Adrenal gland (tissue), 12 donors: ENCODE data around the gene RNF151. TPM values are rescaled to one million over a fixed set of nuclear protein-coding genes. Genes with fewer than 3 reads are reported as not detected.
A peak's percentile ranks its signal among the peaks of the same experiment; 100 is the strongest.

Experiments used
- DNase-seq, 7 donors: peaks; one replicate each; pipeline ENCODE4 v3.0.0-alpha.2; 2019 to 2020
- H3K27ac ChIP-seq, 5 donors: fragments of 200-600 bp; sonication (generic) in 4 of 5; 1 replicate in 3 of 5; 2 replicates in 2 of 5; pipeline versions ENCODE4 v1.5.1 to v1.8.0; 2016 to 2020; ENCODE audit warnings: mild to moderate bottlenecking in 1 of 5
- H3K27me3 ChIP-seq: fragments of 200-600 bp; 2 replicates; pipeline ENCODE4 v1.8.0; 2021
- H3K36me3 ChIP-seq, 2 donors: fragments of 200-600 bp; replicated peaks in 1 of 2; 1 replicate in 1 of 2; 2 replicates in 1 of 2; pipeline versions ENCODE4 v1.5.1 to v1.8.0; 2018 to 2022
- H3K4me1 ChIP-seq, 2 donors: fragments of 200-600 bp; replicated peaks in 1 of 2; 1 replicate in 1 of 2; 2 replicates in 1 of 2; pipeline versions ENCODE4 v1.5.1 to v1.8.0; 2018 to 2021
- H3K4me3 ChIP-seq, 4 donors: fragments of 200-600 bp; sonication (generic) in 3 of 4; one replicate each; pipeline ENCODE4 v1.5.1; 2016 to 2018
- H3K9me3 ChIP-seq, 3 donors: fragments of 200-600 bp; sonication (generic) in 1 of 3; replicated peaks in 1 of 3; 1 replicate in 2 of 3; 2 replicates in 1 of 3; pipeline versions ENCODE4 v1.5.1 to v1.8.0; 2016 to 2021
- CTCF ChIP-seq, 6 experiments: fragments of 450-650 bp in 4 of 6; fragments of 200-600 bp in 2 of 6; sonication (generic) in 1 of 6; IDR thresholded peaks; 1 replicate in 5 of 6; 2 replicates in 1 of 6; pipeline versions ENCODE4 v1.5.1 to v1.8.0; 2016 to 2021; ENCODE audit warnings: antibody characterized with exemption in 6 of 6, mild to moderate bottlenecking in 2 of 6, moderate library complexity in 1 of 6
- POLR2A ChIP-seq, 2 donors: fragments of 450-650 bp; IDR thresholded peaks; one replicate each; pipeline ENCODE4 v1.6.1; 2017; ENCODE audit warnings: antibody characterized with exemption in 2 of 2, mild to moderate bottlenecking in 2 of 2, moderate library complexity in 1 of 2
- WGBS, 4 donors: extraction: QIAGEN DNeasy Blood & Tissue Kit in 2 of 4; methylation state at CpG; one replicate each; pipeline versions ENCODE4 v1.1.5 to v1.1.7; 2013 to 2017; 5-methylcytosine and 5-hydroxymethylcytosine counted together
- intact Hi-C, 2 donors: fragments of 100-400 bp; cut with DNase I; formaldehyde crosslinking; loops; one replicate each; pipeline versions ENCODE4 v1.14.1 to v1.15.0; 2022 to 2023
- polyA plus RNA-seq, 3 donors: library from polyadenylated mRNA; stranded (reverse); fragments of 200-250 nt in 2 of 3; fragments of 350-450 nt in 1 of 3; fragmentation: Illumina TruSeq in 1 of 3; extraction: RNeasy Lipid Tissue Mini Kit (QIAGEN cat#74804) in 1 of 3; gene quantifications; one replicate each; pipeline ENCODE4 v1.2.3, GENCODE V29; 2013 to 2014
- total RNA-seq, 9 donors: library from RNA; depleted of rRNA in 4 of 9; stranded (reverse); fragments of >200 nt in 4 of 9; fragments of 120-200 nt in 1 of 9; fragmentation: NEBNext Ultra II Directional in 1 of 9; extraction: Animal tissue kit (Norgen Biotek cat#: 25700) in 1 of 9; gene quantifications; one replicate each; pipeline versions ENCODE4 v1.1.0 to v1.2.4, GENCODE V29; 2013 to 2023
- donor health status: healthy with polysubstance abuse.
- donor health status: Bipolar disorder and iron deficiency.
- donor health status: DM: yes; HTN: yes; CAD: no.
- donor health status: DM: no; HTN: no; CAD: no.
- donor health status: DM: no; HTN: no; CAD: no.
- donor health status: DM: yes; HTN: yes; CAD: no.

The RNF151 gene
- total and polyA plus RNA-seq, 12 donors, result 0.20 to 0.64 (median 0.47) TPM; not detected in 9

- peaks cover 22% of the 10 kb centered on the region for H3K27me3 ChIP-seq
- no peak for DNase-seq
- peaks cover 0 to 21% of the 10 kb centered on the region in 2 donors for H3K4me1 ChIP-seq
- no peak for TF ChIP-seq CTCF (IDR thresholded peaks at IDR 0.05)
- no peak for TF ChIP-seq POLR2A (IDR thresholded peaks at IDR 0.05)
- 90 to 96% (median 92%) methylated on average over 10 to 14 of the region's 14 CpGs for WGBS, 4 donors
- no peak overlapping the region for H3K4me3 ChIP-seq
- no peak overlapping the region for H3K27ac ChIP-seq
- intact Hi-C loops, result no loop called here
- no peaks in the 10 kb centered on the region for H3K9me3 ChIP-seq
- peaks cover 0 to 19% of the 10 kb centered on the region in 2 donors for H3K36me3 ChIP-seq
Observed at GRCh38 chr16:1985466-1986150, 19.0 kb downstream of the RNF151 start.

GRCh38 chr16:1987198-1987597 is 20.5 kb downstream of the RNF151 start:
- Histone ChIP-seq H3K9me3 (no peaks in the 10 kb centered on the region), H3K27ac (no peak overlapping the region), H3K4me3 (no peak overlapping the region), H3K36me3 (peaks cover 0 to 19% of the 10 kb centered on the region in 2 donors), H3K4me1 (peaks cover 4 to 35% of the 10 kb centered on the region in 2 donors), H3K27me3 (peaks cover 22% of the 10 kb centered on the region)
- intact Hi-C loops, result no loop called here
- DNase-seq, result no peak
- TF ChIP-seq POLR2A (IDR thresholded peaks at IDR 0.05) (no peak), CTCF (IDR thresholded peaks at IDR 0.05) (no peak)
- 91 to 96% (median 93%) methylated on average over 5 to 10 of the region's 10 CpGs for WGBS, 4 donors

DNA sequence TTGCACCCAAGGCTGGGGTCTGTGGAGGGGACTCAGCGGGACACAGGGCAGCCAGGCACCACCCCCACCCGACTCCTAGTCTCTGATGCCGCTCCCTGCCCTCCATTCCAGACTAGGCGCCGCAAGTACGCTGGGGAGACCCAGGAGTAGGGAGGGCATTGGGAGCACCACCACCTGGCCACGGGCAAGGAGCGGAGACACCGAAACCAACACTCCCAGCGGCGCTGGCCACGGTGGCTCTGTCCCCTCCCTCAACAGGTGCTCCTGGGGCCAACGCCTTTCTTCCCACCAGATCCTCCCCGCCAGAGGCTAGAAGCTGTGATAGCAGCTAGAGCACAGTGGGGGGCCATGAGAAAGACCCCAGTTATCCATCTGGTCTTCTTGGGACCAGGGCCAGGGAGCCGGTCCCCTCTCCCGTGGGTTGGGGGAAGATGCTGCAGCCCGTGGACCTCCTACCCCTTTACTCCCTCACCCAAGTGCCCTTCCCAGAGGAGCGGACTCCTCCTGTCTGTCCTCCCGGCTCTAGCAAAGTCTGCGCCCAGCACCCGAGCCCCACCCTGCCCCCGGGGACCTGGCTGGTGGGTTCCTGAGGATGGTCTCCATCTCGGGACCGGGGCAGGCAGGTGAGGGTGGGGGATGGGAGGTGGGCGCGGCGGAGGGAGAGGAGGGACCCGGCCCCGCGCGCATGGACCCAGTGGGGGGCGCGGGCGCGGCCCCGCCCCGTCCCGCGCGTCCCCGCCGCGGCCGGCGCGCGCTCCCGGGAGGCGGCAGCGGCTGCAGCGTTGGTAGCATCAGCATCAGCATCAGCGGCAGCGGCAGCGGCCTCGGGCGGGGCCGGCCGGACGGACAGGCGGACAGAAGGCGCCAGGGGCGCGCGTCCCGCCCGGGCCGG is 22.8 kb downstream of the RNF151 start, which contains the start of gene SYNGR3:
Gene SYNGR3, plus strand, starts transcription at position 762 of the 892 bp plus-strand sequence. CDS start 133 bp downstream, outside the sequence.
- TF ChIP-seq CTCF (IDR thresholded peaks at IDR 0.05) (no peak), POLR2A (IDR thresholded peaks at IDR 0.05) (no peak)
- intact Hi-C loops, result no loop called here
- H3K9me3 ChIP-seq, result no peaks in the 10 kb centered on the region
- peaks cover 22% of the 10 kb centered on the region for H3K27me3 ChIP-seq
- H3K4me3 ChIP-seq, result no peak within 1 kb of the TSS
- peak within 1 kb of the TSS in 1 of 5 donors; percentile 52 for H3K27ac ChIP-seq
- H3K36me3 ChIP-seq, result peaks cover 0 to 19% of the 10 kb centered on the region in 2 donors
- H3K4me1 ChIP-seq, result peaks cover 4 to 31% of the 10 kb centered on the region in 2 donors
- DNase-seq, result no peak
- 6 to 19% (median 6%) methylated on average over 14 to 67 of the region's 67 CpGs; no CpG with 5 or more reads in 1 of the 4 donors for WGBS, 4 donors

DNA sequence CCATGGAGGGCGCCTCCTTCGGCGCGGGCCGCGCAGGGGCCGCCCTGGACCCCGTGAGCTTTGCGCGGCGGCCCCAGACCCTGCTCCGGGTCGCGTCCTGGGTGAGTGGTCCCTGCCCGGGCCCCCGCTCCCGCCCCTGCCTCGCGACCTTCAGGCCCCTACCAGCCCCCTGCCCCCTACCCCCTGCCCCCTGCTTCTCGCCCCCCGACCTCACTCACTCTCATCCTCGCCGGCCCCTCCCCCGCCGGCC is 23.4 kb downstream of the RNF151 start:
- Histone ChIP-seq H3K36me3 (peaks cover 0 to 19% of the 10 kb centered on the region in 2 donors), H3K9me3 (no peaks in the 10 kb centered on the region), H3K27ac (no peak overlapping the region), H3K4me1 (peaks cover 4 to 25% of the 10 kb centered on the region in 2 donors), H3K4me3 (no peak overlapping the region), H3K27me3 (peaks cover 22% of the 10 kb centered on the region)
- no peak for DNase-seq
- intact Hi-C loops, result no loop called here
- no peak for TF ChIP-seq POLR2A (IDR thresholded peaks at IDR 0.05)
- TF ChIP-seq CTCF (IDR thresholded peaks at IDR 0.05), result no peak
- 0 to 1% methylated on average over 12 to 25 of the region's 25 CpGs; no CpG with 5 or more reads in 2 of the 4 donors for whole genome bisulfite sequencing, 4 donors
